ENCODE results near the gene TNFRSF9. TPM values are rescaled to one million over a fixed set of nuclear protein-coding genes. Genes with fewer than 3 reads are reported as not detected.

Gene TNFRSF9
- total and polyA plus RNA-seq, 2 of the 8 experiments (the other 6 are each of a cell fraction or from before 2014, with no cell fraction given) = not detected

DNA sequence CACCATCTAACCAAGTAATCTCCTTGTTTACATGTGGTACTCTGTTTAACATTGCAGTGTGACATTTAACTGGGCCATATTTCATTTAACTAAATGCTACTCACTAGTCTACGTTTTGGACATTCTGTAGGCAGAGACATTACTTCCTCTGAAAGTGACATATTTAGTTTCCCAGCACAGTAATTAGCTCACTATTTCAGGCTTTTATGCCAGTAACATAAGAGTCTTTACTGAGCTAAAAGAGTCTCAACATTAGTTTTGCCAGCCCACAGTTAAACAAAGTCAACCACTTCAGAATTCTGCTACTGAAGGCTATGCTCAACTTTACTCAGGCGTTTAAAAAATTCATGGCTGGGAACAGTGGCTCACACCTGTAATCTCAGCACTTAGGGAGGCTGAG, 2.6 kb upstream of the TNFRSF9 start:
- Histone ChIP-seq H3K56ac (replicated peaks; ENCODE audit: insufficient read length, low read depth, low read length) (no peak overlapping the region), H2BK15ac (ENCODE audit: low read length) (no peak overlapping the region), H3K79me1 (ENCODE audit: low read depth, low read length) (no peaks in the 10 kb centered on the region), H4K8ac (ENCODE audit: extremely low read depth, insufficient read depth, low read length) (no peak overlapping the region), H4K20me1 (replicated peaks in 1 of 2; ENCODE audit: control insufficient read depth in 1 of 2, insufficient read depth in 2 of 2, low read length in 2 of 2) (no peaks in the 10 kb centered on the region), H3K79me2 (ENCODE audit: control insufficient read depth in 1 of 2, insufficient read depth in 2 of 2, low read length in 2 of 2) (no peaks in the 10 kb centered on the region), H3K23me2 (ENCODE audit: low read depth, low read length) (no peaks in the 10 kb centered on the region; the same call in 1 of the 2 replicates), H3K4ac (replicated peaks; ENCODE audit: insufficient read length, low read depth, low read length) (no peak overlapping the region), H3K27ac (ENCODE audit: low read depth, low read length) (no peak overlapping the region), H2BK120ac (replicated peaks; ENCODE audit: low read depth, low read length) (no peak overlapping the region), H3K4me2 (ENCODE audit: insufficient read depth in 1 of 2, low read depth in 2 of 2, low read length in 2 of 2) (no peak overlapping the region; a peak in 1 of 4 replicates), H3K27me3 (replicated peaks in 1 of 4; ENCODE audit: control insufficient read depth in 3 of 4, extremely low read depth in 1 of 4, insufficient read depth in 3 of 4, low read length in 3 of 4) (peaks cover 16 to 31% (median 28%) of the 10 kb centered on the region in 4 experiments), H2AK5ac (ENCODE audit: low read depth, low read length) (no peak overlapping the region), H2BK20ac (ENCODE audit: low read length) (no peak overlapping the region), H3K14ac (ENCODE audit: insufficient read length) (no peak overlapping the region), H4K5ac (ENCODE audit: insufficient read length, low read depth, low read length) (no peak overlapping the region), H3K9me3 (ENCODE audit: insufficient read depth in 2 of 2, low read depth in 1 of 2, low read length in 1 of 2) (no peaks in the 10 kb centered on the region), H3K4me3 (ENCODE audit: extremely low read depth in 1 of 4, insufficient read depth in 2 of 4, low read depth in 3 of 4, low read length in 4 of 4) (no peak overlapping the region), H2BK5ac (ENCODE audit: low read depth, low read length) (no peak overlapping the region), H2AFZ (ENCODE audit: low read length) (no peak overlapping the region), H3K18ac (ENCODE audit: extremely low read depth, low read length) (no peak overlapping the region), H3K9ac (replicated peaks in 1 of 4; ENCODE audit: extremely low read depth in 1 of 4, low read depth in 3 of 4, low read length in 3 of 4) (no peak overlapping the region), H3K23ac (ENCODE audit: insufficient read length) (no peak overlapping the region), H2BK12ac (ENCODE audit: low read depth, low read length) (no peak overlapping the region), H3K36me3 (ENCODE audit: control insufficient read depth in 2 of 4, insufficient read depth in 4 of 4, low read length in 3 of 4) (no peaks in the 10 kb centered on the region), H4K91ac (replicated peaks; ENCODE audit: insufficient read length, low read length) (no peak overlapping the region), H3K4me1 (replicated peaks in 1 of 4; ENCODE audit: control insufficient read depth in 3 of 4, insufficient read depth in 4 of 4, low read length in 3 of 4) (peaks cover 0 to 8% (median 0%) of the 10 kb centered on the region in 4 experiments; a peak in 4 of 7 replicates)
- FAIRE-seq = no peak
- ChIA-PET POLR2A (ENCODE audit: partially characterized antibody) (interaction anchor here (1.5 kb wide), 1 partner anchor 18 kb away, joined by 5 read pairs; the partner anchor contains the start of gene PARK7), CTCF (ENCODE audit: partially characterized antibody) (interaction anchor here (1.1 to 2.4 kb wide), 3 partner anchors 32 to 901 kb away, joined by 3 to 8 read pairs (median 3); no protein-coding TSS in a partner anchor)
- 82% methylated on average over 2 of the region's 2 CpGs; no CpG with 5 or more reads in 1 of the 2 experiments for WGBS, 2 experiments (ENCODE audit: extremely low coverage in 1 of 2, insufficient coverage in 1 of 2, insufficient read length in 1 of 2, insufficient replicate concordance in 2 of 2, low coverage in 1 of 2, low lambda C conversion rate in 2 of 2, missing lambda C conversion rate in 1 of 2)
- DNase-seq (ENCODE audit: low read depth in 1 of 2, low spot score in 2 of 2) = no peak
- TF ChIP-seq RNF2 (IDR thresholded peaks at IDR 0.05; ENCODE audit: borderline replicate concordance, low read depth, low read length, missing control alignments, poor library complexity, severe bottlenecking) = no peak
- TF ChIP-seq SUZ12 (IDR thresholded peaks at IDR 0.05; ENCODE audit: low read length) = no peak
- TF ChIP-seq RBBP5 (IDR thresholded peaks at IDR 0.05; ENCODE audit: borderline replicate concordance, low read depth, low read length) = no peak
- no peak for TF ChIP-seq NANOG (IDR thresholded peaks at IDR 0.05; ENCODE audit: insufficient read depth, low read depth, low read length, poor library complexity, severe bottlenecking)
- no peak for TF ChIP-seq ZNF274 (IDR thresholded peaks at IDR 0.05; ENCODE audit: borderline replicate concordance, extremely low read depth, low read length)
- no peak for TF ChIP-seq KDM1A (IDR thresholded peaks at IDR 0.05; ENCODE audit: borderline replicate concordance, low read length)
- TF ChIP-seq, protein P1, sequence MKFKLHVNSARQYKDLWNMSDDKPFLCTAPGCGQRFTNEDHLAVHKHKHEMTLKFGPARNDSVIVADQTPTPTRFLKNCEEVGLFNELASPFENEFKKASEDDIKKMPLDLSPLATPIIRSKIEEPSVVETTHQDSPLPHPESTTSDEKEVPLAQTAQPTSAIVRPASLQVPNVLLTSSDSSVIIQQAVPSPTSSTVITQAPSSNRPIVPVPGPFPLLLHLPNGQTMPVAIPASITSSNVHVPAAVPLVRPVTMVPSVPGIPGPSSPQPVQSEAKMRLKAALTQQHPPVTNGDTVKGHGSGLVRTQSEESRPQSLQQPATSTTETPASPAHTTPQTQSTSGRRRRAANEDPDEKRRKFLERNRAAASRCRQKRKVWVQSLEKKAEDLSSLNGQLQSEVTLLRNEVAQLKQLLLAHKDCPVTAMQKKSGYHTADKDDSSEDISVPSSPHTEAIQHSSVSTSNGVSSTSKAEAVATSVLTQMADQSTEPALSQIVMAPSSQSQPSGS (IDR thresholded peaks at IDR 0.05; ENCODE audit: low read length) = no peak
- TF ChIP-seq CEBPB (IDR thresholded peaks at IDR 0.05; ENCODE audit: low read depth, low read length) = no peak
- no peak for TF ChIP-seq EZH2 (IDR thresholded peaks at IDR 0.05; ENCODE audit: low read depth, low read length, severe bottlenecking)
- no peak for TF ChIP-seq TAF7 (optimal IDR thresholded peaks at IDR 0.05; ENCODE audit: borderline replicate concordance, low read depth, low read length)
- no peak for TF ChIP-seq CBX8 (IDR thresholded peaks at IDR 0.05; ENCODE audit: borderline replicate concordance, low read depth, low read length)
- TF ChIP-seq CREB1 (IDR thresholded peaks at IDR 0.05) = no peak

Data from H1 (cell line).